Muscle of arm (tissue), 14 donors: ENCODE measurements around the gene FGL2. TPM values are rescaled to one million over a fixed set of nuclear protein-coding genes. Genes with fewer than 3 reads are reported as not detected.
"Not testable (repeated sequence)": the region's sequence is repeated elsewhere in the genome, so short reads cannot be mapped to it uniquely, and the experiment has no call there.

Source experiments
- DNase-seq: peaks from one replicate; pipeline ENCODE4 v3.0.0-alpha.2; 2013
- long read RNA-seq, 11 donors: transcript quantifications; one replicate each; lab custom pipeline, GENCODE V29; 2026
- polyA plus RNA-seq, 12 donors: library from polyadenylated mRNA; unstranded; fragments of 120-200 nt; gene quantifications; one replicate each; pipeline ENCODE4 v1.2.1, GENCODE V29; 2013; ENCODE audit not compliant: insufficient read length in 12 of 12

Gene FGL2, protein sequence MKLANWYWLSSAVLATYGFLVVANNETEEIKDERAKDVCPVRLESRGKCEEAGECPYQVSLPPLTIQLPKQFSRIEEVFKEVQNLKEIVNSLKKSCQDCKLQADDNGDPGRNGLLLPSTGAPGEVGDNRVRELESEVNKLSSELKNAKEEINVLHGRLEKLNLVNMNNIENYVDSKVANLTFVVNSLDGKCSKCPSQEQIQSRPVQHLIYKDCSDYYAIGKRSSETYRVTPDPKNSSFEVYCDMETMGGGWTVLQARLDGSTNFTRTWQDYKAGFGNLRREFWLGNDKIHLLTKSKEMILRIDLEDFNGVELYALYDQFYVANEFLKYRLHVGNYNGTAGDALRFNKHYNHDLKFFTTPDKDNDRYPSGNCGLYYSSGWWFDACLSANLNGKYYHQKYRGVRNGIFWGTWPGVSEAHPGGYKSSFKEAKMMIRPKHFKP
- 10 to 100 TPM in 11 of 12 donors, not detected in 1; 20.6 to 52.1 (median 31.3) TPM for polyA plus RNA-seq
- long read RNA-seq, donor 1, full-length matches to known transcripts: 21 of 21 reads
- long read RNA-seq, donor 1, partial matches to known transcripts: 0 of 21 reads
- long read RNA-seq, donor 1, other reads (novel, unspliced or antisense): 0 of 21 reads
- long read RNA-seq, donor 2, full-length matches to known transcripts: 16 of 16 reads
- long read RNA-seq, donor 2, partial matches to known transcripts: 0 of 16 reads
- long read RNA-seq, donor 2, other reads (novel, unspliced or antisense): 0 of 16 reads
- long read RNA-seq, donor 3, full-length matches to known transcripts: 19 of 19 reads
- long read RNA-seq, donor 3, partial matches to known transcripts: 0 of 19 reads
- long read RNA-seq, donor 3, other reads (novel, unspliced or antisense): 0 of 19 reads
- long read RNA-seq, donor 4, full-length matches to known transcripts: 10 of 10 reads
- long read RNA-seq, donor 4, partial matches to known transcripts: 0 of 10 reads
- long read RNA-seq, donor 4, other reads (novel, unspliced or antisense): 0 of 10 reads
- long read RNA-seq, donor 5, full-length matches to known transcripts: 36 of 36 reads
- long read RNA-seq, donor 5, partial matches to known transcripts: 0 of 36 reads
- long read RNA-seq, donor 5, other reads (novel, unspliced or antisense): 0 of 36 reads
- long read RNA-seq, donor 6, full-length matches to known transcripts: 5 of 5 reads
- long read RNA-seq, donor 6, partial matches to known transcripts: 0 of 5 reads
- long read RNA-seq, donor 6, other reads (novel, unspliced or antisense): 0 of 5 reads
- long read RNA-seq, donor 7, full-length matches to known transcripts: 6 of 6 reads
- long read RNA-seq, donor 7, partial matches to known transcripts: 0 of 6 reads
- long read RNA-seq, donor 7, other reads (novel, unspliced or antisense): 0 of 6 reads
- long read RNA-seq, donor 8, full-length matches to known transcripts: 31 of 31 reads
- long read RNA-seq, donor 8, partial matches to known transcripts: 0 of 31 reads
- long read RNA-seq, donor 8, other reads (novel, unspliced or antisense): 0 of 31 reads
- long read RNA-seq, donor 9, full-length matches to known transcripts: 21 of 21 reads
- long read RNA-seq, donor 9, partial matches to known transcripts: 0 of 21 reads
- long read RNA-seq, donor 9, other reads (novel, unspliced or antisense): 0 of 21 reads
- long read RNA-seq, donor 10, full-length matches to known transcripts: 26 of 26 reads
- long read RNA-seq, donor 10, partial matches to known transcripts: 0 of 26 reads
- long read RNA-seq, donor 10, other reads (novel, unspliced or antisense): 0 of 26 reads
- long read RNA-seq, donor 11, full-length matches to known transcripts: 13 of 13 reads
- long read RNA-seq, donor 11, partial matches to known transcripts: 0 of 13 reads
- long read RNA-seq, donor 11, other reads (novel, unspliced or antisense): 0 of 13 reads

DNA sequence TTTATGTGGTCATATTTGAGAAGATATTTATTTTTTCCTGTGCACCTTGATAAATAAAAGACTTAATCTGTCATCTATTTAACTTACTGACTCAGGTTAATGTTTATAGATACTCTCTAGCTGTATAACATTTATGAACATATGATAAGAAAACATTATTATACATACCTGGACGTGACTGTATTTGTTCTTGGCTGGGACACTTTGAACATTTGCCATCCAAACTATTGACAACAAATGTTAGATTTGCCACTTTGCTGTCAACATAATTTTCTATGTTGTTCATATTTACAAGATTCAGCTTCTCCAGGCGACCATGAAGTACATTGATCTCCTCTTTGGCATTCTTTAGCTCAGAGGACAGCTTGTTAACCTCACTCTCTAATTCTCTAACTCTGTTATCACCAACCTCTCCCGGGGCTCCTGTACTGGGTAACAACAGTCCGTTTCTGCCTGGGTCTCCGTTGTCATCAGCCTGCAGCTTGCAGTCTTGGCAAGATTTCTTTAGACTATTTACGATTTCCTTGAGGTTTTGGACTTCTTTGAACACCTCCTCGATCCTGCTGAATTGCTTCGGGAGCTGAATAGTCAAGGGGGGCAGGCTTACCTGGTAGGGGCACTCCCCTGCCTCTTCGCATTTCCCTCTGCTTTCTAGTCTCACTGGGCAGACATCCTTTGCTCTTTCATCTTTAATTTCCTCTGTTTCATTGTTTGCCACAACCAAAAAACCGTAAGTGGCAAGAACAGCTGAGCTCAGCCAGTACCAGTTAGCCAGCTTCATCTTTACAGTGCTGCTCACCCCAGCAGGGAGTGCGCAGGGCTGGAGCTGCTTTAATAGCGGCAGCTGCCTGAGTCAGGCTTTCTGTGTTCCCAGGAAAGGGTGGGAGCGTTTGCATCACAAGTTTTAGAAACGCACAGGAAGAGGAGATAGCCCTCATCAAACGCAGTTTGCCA, at the start of gene FGL2:
Gene FGL2, minus strand, starts transcription at position 807 of the 954 bp plus-strand sequence. Its CDS starts 26 bp downstream, at position 781.
- DNase-seq: peak; percentile 59

DNA sequence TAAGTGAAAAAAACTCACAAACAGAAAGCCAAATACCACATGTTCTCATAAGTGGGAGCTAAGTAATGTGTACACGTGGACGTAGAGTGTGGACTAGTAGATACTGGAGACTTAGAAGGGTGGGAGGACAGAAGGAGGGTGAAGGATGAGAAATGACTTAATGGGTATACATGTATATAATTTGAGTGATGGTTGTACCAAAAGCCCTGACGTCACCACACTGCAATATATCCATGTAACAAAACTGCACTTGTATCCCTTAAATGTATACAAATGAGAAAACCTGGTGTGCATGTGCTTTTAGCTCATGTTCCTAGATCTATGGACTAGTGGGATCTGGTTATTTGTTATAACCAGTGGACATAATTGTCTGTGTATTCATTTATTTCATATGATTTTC, 48.5 kb upstream of the FGL2 start:
- DNase-seq: no peak

DNA sequence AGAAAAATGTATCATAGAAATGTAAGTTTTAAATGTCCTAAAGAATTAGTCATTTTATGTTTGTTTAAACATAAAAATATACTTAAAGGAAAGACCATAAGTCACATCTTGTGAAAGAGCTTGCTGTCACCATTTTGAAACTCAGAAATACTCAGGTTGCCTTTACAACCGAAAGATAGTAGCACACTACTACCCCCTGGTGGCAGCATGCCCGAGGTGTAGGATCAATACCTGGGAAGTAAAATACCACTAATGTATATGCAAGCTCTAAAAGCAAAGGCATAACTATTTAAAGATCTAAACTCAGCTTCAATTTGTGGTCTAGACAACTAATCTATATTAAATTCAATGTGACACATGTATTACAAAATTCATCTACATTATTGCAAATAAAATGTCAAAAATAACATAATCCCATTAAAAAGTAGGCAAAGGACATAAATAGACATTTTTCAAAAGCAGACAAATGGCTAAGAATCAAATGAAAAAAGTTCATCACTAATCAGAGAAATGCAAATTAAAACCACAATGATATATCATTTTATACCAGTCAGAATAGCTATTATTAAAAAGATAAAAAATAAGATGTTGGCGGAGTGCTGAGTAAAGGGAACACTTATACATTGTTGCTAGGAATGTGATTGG, 47.7 kb upstream of the FGL2 start:
- DNase-seq: peak; percentile 46

DNA sequence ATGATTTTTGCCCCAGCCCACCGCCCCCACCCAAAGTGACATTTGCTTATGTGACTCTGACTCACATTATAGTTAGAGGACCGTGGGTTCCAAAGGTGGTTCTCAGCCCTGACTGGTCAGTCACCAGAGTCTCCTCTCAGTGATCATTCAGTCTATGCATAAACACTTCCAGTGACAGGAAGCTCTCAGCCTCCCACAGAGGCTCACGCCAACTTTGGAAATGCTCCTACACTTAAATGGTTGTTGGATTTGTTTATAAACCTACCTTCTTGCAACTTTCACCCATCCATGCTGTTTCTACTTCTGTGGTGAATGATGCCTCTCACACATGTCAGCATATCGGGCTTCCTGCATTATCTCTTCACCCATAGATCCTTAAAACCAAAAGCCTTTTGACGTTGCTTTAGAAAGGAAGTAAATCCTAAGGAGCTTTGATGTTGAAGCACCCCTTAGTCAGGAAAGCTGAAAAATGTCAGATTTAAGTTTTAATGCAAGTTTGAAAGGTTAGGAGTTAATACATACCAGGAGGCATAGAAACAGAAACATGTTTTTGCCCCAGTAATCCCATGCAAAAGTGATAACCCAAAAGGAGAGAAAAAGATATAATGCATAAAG, 46.5 kb upstream of the FGL2 start:
- DNase-seq: no peak

DNA sequence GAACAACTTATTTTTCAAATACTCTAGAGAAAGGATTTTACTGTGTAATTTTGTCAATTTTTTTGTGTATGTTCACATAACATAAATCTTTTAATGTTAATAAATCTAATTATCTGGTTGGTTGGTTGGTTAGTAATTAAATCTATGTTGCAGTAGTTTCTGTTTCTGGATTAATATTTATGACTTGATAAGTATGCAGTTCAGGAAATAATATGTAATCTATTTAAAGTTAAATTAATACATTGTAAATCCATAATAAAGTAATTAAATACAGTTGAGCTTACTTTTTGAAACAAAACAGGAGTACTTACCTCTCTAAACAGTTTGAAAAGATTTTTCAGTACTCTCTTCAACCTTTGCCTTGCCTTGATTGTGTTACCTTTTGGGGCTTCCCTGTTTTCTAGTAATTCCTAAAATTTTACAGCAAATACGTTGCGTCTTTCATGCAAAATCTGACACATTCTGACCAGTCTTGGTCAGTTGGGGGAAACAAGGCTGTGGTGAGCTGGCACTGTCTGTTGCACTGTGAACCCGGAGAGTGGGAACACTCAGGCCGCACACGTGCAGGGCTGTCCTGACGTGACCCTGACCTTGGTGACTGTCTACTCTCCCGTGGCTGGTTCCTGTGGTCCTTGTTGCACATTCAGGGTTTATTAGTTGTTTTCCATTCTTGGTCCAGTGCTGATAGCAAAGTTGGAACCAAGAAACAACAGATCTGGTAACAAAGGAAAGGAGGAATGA, 45.6 kb upstream of the FGL2 start:
- no peak for DNase-seq

DNA sequence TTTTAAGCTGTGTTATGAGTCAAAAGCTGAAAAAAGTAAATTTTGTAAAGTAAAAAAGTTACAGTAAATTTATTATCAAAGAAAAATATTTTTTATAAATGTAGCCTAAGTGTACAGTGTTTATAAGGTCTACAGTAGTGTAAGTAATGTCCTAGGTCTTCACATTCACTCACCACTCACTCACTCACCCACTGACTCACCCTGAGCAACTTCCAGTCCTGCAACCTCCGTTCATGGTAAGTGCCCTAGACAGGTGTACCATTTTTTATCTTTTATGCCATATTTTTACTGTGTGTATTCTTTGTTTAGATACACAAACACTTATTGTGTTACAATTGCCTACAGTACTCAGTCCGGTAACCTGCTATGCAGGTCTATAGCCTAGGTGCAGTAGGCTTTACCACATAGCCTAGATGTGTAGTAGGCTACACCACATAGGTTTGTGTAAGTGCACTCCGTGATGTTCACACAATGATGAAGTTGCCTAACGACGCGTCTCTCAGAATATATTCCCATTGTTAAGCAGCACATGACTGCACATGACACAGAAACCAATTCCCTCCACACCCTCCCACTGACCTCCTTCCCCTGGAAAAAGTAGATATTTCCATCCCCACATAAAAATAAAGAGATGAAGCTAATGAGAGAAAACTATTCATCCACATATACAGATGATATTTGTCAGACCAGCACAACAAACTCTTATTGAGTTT, 44.8 kb upstream of the FGL2 start:
- DNase-seq: no peak

DNA sequence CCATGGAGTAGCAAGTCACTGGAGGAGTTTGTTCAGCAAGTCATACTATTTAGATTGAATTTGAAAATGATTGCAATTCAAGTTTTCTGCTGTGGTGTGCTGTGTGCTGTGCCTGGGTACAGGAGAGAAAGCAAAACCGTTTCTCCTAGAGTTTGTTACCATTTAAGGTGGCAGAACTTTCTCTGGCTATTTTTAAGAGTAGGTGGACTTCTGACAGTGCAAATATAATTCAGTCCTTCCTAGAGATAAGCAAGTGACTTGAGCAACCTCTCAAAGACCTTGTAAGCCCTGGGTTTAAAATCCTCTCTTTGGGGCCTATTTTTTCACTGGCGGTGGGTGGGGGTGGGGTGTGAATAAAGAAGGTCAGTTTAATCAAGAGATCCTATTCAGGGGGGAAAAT, 42.9 kb upstream of the FGL2 start:
- DNase-seq: no peak

DNA sequence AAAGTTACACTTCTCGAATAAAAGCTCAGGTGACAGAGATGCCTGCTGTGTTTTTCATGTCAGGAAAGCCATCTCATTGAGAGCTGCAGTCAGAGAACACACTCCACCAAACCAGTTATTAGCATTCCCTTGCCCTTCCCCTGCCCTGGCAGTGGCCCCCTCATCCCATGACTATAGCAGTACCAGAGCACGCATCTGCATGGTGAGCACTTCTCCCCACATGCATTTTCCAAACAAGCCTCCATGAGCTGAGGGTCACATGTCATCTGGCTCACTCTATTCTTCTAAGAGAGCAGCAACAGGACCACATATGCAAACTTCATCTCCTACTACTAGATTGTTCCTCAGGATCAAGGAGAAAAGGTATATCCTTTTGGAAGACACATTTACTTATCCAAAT, 42.4 kb upstream of the FGL2 start:
- no peak for DNase-seq

DNA sequence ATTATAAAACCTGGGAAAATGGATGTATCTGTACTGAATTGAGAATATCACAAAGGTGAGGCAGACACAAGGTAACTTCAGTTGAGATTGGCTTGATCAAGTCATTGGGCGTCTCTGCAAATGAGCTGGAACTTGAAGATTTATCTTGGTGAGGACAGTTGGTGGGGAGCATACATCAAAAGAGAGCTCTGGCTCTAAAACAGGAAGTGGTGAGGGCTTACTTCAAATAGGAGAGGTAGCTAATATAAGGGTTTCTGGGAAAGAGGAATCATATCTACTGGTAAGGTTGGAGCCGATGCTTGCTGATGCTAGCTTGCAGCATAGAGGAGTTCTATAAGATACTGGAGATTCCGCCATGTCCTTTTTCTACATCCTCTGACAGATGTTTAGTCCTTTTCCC, 39.9 kb upstream of the FGL2 start:
- no peak for DNase-seq

DNA sequence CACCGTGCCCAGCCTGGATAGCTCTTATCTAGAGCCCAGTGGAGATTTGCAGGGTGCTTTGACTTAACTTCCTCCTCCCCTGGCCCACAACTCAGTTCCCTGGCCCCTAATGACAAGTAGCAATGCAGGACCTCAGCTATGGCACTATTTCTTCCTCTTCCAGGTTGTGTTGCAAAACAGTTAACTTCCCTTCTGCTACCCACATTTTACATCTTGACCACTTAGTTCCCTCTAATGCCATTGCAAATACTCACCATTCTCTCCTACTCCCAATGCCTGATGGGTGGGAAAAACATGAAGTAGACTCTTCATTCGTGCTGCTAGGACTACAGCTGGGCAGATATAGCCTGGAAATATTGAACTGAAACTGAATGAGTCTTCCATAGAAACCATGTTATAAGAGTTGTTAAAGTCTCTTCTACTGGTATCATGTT, 39.1 kb upstream of the FGL2 start:
- DNase-seq: no peak

DNA sequence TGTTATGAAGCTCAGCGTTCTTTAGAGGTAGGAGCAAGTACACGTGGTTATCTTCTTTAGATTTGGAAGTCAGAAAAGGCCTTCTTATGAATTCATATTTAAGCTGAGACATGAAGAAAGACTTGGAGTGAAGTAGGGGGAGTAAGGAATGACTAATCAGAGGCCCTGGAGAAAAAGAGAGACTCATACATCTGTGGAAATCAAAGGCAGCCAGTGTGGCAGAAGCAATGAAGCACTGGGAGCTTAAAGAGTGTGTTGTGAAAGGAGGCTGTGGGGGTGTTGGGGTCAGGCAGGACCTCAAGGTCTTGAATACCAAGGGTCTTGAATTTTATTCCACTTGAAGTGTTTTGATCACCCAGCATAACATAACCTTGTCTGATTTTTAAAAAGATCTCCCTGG, 35.7 kb upstream of the FGL2 start:
- no peak for DNase-seq

DNA sequence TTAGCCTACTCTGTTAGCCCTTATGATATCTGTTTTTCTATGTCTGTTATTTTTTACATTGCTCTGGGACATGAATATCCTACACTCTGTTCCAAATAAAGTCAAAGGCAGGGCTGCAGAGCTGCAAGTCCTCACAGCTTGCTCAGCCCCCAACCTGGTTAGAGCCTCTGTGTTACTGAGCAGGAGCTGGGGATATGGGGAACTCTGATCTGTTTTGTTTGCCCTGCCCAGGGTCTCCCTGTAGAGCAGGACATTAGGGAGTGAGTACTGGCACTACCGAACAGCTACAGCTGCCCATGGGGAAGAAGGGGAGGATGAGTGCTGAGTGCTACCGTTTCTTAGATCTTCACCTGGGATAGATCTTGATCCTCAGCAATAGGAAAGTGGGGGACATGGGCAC, 32.8 kb upstream of the FGL2 start:
- DNase-seq: no peak

DNA sequence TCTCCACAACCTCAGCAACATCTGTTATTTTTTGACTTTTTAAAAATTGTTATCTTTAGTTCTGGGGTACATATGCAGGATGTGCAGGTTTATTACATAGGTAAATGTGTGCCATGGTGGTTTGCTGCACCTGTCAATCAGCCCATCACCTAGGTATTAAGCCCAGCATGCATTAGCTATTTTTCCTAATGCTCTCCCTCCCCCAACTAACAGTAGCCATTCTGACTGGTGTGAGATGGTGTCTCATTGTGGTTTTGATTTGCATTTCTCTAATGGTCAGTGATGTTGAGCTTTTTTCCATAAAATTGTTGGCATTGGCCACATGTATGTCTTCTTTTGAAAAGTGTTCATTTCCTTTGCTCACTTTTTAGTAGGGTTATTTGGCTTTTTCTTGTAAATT, 29.2 kb upstream of the FGL2 start:
- DNase-seq: not testable (repeated sequence)

DNA sequence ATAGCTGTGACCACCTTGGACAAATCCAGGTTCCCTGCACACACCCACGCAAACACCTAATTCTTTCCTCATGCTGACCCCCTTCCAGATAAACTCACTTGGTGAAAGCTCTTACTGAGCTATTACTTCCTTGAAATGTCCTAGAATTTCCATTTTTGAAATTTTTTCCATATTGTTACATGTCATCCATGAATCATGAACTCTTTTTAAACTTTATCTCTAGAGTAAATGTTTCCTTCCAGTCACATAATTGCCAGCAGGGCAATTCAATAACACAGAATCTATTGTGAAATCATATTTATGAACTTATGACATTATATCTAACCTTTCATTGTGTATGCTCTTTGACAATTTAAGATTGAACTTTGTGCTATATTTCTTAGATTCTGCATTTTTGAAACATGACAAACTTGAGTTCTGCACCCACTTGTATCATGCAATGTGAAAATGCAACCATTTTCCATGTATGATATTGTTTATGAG, 26.8 kb upstream of the FGL2 start:
- peak; percentile 23 for DNase-seq

DNA sequence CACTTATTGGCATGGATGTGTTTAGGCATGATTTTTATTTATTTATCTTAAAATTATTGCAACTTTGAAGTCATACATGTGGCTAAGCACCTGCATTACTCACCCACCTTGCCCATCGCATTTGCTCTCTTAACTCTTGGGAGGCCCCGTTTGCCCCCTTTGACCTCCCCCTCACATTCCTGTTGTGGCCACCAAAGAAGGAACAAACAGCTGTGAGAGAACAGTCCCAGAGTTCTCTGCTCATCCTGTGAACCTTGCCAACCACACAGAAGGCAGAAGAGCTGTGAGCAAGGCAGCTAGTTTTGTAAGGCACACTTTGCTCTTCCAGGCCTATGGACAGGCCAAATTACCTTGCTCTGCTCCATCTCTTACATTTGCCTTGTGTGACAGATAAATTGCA, 23.6 kb upstream of the FGL2 start:
- DNase-seq: no peak

DNA sequence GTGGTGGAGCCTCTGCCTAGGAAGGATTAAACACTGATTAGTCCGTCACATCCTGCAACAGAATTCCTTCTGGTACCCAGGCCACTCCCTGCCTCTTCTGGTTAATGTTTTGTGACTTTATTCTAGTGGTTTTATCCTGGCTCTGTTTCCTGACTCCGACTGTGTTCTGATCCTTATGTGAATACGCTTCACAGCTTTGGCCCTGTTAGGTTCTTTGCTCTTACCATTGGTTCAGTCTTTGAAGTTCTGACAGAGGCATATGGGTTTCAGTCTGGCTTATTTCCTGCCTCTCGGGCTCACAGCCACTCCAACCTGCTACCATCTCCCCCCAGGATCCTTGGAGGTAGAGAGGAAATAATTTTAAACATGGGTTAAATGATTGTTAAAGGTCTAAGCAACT, 23.2 kb upstream of the FGL2 start:
- DNase-seq: no peak

DNA sequence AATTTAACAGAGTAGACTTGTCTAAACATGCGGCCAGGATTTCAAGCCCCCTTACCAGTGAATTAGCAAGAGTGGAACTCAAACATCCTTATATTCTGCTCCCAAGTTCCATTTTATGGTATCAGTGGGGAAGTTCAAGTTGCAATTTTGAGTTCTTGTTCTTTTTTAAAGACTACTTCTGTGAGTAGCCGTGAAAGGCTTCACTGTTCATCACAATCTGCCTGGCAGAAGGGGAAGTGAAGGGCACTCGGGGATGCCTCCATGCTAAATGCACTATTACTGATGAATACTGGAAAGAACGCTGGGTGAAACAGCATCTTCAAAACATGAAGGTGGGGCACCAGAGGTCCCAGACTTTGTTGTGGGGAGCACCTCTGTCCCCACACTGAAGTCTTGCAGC, 22.4 kb upstream of the FGL2 start:
- no peak for DNase-seq
